HuH-7.5 (cell line): Measurements from ENCODE around the gene TUBGCP4.

Source experiments
- DNase-seq: peaks from one replicate; pipeline ENCODE4 v3.0.0; 2011; ENCODE audit warnings: low spot score

TUBGCP4 gene

DNA sequence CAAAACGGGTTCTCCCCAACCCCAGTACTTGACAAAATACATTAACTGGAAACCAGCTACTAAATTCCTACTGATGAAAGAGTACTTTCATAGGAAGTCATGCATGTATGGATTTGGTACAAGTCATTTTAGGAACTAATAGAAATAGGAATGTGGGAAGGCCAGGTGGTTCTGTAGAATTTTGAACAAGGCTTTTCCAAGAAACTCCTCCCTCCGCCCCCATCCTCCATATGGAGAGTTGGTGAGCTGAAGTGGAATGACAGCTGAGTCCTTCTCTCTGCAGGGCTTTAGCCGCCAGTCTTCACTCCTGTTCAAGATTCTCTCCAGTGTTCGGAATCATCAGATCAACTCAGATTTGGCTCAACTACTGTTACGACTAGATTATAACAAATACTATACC, 33.2 kb downstream of the TUBGCP4 start:
- DNase-seq = no peak

DNA sequence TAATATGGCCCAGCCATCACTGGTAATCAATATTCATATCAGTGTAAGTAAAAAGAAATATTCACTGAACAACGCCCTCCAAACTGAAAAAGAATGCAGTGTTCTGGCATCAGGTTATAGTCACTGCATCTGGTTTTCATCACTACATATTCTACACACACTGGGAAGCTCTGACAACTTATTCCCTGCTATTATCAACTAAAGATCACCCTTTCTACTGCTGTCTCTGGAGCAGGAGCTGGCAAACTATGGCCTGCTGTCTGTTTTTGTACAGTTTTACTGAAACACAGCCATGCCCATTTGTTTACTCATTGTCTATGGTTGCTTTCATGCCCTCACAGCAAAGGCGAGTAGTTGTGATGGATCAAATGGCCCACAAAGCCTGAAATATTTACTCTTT, 35.3 kb downstream of the TUBGCP4 start:
- no peak for DNase-seq

DNA sequence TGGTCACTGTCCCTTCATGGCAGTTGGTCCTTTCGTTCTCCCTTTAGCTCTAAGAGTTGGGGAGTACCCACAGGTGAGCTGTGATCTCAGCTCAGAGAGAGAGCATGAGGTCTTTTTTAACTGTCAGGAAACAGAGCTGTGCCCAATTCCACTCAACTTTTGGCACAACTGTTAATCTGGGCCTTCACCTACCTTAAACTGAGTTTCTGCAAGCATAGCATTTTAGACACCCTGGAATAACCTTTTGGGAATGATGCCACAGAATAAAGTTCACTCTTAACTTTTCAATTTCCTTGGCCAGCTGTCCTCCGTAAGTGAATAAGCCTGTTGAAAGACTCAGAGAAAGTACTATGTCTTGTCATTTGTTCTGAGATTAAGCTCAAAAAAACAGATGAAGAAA, 35.9 kb downstream of the TUBGCP4 start:
- DNase-seq = no peak

DNA sequence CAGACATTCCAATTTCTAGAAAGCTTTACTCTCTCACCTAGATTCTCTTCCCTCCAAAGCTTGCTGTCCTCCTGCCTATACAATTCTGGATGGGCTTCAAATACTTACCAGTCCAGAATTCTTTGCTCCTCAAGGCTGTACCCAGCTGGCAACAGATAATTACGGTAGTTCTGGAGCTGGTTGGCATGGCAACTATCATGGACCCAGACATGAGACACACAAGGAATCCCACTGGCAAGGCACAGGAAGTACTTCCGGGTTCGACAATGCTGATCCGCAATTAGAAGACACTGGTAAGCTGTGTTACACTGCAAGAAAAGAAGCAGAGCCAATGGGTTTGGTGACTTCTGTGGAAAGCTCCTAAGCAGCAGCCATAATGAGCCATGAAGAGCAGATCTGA, 37.9 kb downstream of the TUBGCP4 start:
- no peak for DNase-seq

DNA sequence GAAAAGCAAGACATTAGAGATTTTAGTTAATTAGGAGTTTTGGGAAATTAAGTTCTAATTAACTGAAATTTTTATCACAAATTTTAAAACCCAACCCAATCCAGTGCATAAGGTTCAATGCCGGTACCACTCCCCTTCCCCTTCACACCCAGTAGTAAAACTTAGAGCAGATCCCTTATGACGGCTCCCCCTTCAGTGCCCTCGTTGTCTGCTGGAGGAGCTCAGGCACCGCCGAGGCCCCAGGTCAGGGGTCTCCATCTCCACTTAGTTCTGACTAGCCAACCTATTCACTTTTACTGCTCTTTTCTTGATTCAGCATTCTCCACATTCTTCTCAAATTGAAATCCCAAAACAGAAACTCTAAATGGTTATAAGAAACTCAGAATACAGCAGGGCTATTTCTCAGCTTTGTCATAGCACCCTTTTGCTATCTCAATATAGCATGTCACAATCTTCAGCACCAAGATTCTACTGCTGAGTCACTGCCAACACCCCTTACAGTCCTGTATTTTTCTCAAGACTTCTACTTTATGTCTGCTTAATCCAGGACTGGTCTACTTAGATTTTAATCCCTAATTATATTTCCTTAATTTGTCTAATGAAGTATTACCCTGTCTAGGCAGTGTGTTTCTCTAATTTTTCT, 39.8 kb downstream of the TUBGCP4 start:
- no peak for DNase-seq

DNA sequence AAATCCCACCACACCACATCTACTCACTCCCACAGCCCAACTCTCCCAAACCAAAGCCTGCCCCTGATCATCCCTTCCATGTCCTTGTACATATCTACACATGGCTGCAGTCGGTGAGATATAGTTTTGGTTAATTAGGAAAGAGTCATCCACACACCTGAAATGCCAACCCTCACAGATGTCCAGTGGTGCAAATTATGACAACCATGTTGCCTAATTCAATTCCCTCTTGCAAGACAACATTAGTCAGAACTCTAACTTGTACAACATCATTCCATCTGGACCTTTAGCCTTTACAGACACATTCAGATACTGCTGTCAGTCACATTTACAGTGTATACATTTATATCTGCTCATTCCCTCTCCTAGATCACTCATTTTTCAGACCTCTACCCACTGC, 41.2 kb downstream of the TUBGCP4 start:
- no peak for DNase-seq

DNA sequence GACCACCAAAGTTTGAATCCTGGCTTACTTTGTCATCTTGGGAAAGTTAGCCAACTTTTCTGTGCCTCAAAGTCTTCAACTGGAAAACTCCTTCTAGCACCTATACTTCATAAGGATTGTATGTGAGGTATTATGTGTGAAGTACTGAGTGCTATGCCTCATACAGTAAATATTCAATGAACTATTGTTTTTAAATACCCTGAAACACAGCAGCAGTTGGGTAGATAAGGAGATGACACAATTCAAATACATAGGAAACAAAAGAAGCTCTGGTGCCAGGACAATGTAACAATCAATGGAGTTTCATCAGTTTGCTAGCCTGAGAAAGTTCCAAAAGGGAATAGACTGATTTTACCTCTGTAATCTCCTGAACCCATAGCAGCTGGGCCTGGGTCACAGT, 43.3 kb downstream of the TUBGCP4 start:
- no peak for DNase-seq

DNA sequence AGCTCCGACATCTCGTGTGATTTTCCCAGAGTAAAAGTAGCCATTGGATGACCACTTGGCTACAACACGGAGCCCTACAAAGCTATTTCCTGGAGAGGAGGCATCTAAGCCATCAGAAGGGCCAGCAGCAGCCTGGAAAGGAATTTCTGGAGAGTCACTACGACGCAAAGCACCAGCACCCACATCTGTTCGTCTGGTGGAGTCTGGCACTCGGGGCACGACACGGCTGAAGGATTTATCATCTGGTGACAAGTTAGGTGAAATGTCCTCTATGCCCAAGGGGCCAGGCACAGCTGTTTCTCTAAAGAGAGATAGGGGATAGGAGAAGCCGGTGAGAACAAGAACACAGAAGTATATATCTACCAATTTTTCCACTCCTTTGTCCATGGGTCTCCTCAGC, 49.5 kb downstream of the TUBGCP4 start:
- no peak for DNase-seq

DNA sequence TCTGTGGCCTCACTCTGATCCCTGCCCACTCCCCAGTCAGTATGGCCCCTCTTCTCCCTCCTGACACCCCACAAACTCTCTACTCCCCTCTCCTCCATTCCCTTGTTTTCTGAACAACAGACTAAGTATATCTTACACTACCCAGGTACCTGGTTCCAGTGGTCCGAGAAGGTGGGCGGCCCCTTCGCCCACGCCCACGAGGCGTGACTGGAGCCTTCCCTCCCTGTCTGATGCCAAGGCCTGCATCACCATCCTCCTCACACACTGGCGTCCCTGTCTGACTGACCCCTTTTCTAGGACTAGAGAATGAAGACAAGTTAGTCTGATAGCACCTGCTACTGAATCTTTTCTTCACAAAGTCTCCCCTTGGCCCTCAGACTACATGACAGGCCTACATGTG, 50.0 kb downstream of the TUBGCP4 start:
- DNase-seq = no peak

DNA sequence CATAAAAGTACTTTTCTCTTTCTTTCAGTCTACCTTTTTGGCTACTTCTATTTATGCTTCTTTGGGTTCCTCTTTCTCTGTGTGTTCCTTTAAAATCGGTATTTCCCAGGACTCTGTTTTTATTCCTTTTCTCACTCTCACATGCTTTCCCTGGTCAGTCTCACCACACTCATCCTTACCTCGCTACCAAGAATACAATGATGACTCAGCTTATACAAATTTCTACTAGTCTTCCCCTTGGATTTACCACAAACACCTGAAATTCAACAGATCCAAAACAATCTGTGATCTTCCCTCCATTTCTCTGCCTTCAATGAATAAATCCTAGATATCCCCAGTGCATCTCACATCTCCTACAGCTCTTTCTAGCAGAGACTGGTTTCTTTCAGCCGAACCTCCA, 52.9 kb downstream of the TUBGCP4 start:
- DNase-seq = no peak

DNA sequence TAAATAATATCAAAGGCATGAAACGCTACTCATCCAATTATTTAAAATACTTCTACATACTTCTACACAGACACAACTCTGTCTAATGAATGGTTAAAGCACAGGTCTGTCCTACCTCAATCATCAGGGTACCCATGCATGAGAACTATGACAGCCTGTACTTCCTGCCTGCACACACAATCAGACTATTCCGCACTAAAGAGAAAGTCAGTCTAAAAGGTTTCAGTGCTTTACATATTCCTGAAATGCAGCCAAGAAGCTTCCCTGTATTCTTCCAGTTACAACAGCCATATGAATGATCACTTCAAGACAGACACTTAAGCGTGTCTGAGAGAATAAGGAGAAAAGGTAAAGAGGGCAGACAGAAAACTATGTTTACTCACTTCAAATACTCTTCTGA, 58.8 kb downstream of the TUBGCP4 start:
- no peak for DNase-seq

DNA sequence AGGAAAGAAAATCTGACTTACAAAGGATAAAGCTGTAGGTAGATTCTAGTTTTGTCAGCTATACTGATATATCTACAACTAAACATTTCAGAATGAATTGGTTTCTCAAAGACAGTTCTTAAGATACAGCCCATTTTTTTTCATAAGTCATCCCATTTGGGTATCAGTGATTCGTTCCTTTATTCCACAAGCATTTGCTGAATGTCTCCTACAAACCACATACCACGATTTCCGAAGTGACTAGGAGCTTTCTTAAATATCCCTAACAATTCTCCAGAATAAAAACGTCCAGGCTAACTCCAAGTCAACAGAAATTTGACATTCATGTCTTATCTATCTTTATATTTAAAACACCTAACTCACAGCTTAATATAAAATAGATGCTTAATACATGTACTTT, 62.3 kb downstream of the TUBGCP4 start:
- no peak for DNase-seq

DNA sequence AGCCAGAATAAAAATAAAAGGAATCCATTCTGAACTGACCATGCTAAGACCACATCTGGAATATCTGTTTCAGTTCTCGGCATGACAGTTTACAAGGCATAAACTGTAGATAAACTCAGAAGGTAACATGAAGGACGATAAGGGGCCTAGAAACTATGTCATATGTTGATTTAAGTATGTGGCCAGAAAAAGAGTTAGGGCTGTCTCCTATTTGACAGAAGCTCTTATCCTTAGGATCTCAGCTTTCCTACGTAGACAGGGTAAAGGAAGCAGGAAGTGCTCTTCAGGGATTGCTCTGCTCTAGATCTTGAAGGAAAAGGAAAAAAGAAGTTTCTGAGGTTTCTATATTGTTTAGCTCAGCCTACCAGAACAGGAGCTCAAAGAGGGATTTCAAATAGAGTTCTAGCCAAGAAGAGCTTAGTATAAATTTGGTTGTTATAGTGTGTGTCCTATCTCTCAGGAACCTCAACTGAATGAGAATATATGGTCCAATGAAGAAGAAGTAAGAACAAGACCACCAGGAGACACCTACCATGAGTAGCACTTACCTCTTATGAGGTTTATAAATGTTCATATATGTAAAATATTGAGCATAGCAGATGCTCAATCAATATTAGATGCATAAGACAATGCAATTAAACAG, 62.9 kb downstream of the TUBGCP4 start:
- no peak for DNase-seq

DNA sequence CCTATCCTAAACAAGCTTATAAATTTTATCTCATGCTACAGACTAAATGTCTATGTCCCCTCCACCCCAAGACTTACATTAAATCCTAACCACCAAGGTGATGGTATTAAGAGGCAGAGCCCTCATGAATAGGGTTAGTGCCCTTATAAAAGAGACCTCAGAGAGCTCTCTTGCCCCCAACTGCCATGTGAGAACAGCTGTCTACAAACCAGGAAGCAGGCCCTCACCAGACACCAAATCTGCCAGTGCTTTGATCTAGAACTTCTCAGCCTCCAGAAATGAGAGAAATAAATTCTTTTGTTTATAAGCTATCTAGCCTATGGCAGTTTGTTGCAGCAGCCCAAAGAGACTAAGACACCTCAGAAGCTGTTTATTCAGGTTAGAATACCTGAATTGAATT, 63.5 kb downstream of the TUBGCP4 start:
- DNase-seq = no peak

DNA sequence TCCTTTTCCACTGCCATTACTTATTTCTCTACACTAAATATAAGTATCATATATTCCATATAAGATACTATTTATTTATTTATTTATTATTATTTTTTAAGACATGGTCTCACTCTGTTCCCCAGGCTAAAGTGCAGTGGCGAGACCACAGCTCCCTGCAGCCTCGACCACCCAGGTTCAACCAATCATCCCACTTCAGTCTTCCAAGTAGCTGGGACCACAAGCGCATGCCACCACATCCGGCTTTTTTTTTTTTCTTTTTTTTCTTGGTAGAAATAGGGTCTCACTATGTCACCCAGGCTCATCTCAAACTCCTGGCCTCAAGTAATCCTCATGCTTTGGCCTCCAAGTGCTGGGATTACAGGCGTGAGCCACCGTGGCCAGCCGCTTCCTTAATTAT, 65.5 kb downstream of the TUBGCP4 start:
- no peak for DNase-seq

DNA sequence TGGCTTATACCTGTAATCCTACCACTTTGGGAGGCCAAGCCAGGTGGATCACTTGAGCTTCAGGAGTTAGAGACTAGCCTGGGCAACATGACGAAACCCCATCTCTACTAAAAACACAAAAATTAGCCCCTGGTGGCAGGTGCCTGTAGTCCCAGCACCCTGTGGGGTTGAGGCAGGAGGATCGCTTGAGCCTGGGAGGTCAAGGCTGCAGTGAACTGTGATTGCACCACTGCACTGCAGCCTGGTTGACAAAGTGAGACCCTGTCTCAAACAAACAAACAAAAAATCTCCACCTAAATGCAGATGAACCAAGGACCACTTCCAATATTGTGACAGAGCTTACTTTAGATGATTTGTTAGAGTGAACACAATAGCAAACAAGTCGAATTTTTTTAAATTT, 68.4 kb downstream of the TUBGCP4 start:
- DNase-seq = no peak

DNA sequence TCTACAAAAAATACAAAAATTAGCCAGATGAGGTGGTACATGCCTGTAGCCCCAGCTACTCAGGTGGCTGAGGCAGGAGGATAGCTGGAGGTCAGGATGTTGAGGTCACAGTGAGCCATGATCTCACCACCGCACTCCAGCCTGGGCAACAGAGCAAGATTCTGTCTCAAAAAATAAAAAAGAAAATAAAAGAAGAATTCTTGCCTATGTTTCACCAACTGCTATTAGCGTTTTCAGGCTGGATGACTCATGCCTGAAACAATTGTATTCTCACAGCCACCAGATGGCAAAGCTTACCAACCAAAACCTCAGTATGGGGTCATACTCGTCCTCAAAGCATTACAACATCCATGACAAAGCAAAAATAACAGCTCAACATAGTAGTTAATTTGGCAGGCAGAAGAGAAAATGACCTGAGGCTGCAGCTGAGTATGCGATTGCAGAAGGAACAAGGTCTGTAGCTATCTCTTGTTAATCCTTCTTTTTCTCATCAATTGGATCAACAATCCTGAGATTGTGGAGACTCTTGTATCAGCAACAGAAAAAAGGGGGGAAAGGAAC, 69.9 kb downstream of the TUBGCP4 start:
- DNase-seq = peak; percentile 27

DNA sequence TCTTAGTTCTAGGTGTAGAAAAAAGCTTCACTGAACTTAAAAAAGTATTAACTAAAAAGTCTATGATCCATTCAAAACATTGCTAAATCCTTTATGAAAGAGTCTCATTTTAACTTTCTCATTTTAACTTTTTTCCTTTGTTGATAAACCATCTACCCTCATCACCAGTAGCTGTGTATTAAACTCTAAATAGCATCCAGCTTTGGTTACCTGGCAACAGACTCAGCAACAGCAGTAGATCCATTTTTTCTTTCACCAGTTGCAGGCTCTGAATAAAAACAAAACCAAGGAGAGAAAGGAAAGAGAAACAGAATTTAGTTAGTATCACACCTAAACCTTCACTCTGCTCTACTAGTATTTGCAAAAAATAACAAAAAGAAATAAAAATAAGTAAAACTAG, 70.4 kb downstream of the TUBGCP4 start:
- no peak for DNase-seq

DNA sequence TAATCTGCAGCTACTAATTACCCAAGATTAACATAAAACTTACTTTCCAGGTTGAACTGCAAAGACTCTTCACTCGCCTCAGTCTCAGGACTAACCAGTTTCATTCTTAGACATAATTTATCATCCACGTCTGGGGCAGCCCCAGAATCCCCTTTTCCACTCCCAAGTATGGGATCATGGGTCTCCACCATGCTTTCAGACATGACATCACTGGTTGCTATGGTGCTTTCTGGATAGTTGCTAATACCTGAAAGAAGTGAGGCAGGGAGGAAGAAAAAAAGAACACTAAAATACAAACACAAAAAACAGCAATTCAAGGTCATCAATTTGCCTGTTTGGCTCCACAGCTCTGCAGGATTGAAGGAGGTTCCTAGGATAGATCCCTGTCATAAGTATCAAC, 75.4 kb downstream of the TUBGCP4 start:
- no peak for DNase-seq

DNA sequence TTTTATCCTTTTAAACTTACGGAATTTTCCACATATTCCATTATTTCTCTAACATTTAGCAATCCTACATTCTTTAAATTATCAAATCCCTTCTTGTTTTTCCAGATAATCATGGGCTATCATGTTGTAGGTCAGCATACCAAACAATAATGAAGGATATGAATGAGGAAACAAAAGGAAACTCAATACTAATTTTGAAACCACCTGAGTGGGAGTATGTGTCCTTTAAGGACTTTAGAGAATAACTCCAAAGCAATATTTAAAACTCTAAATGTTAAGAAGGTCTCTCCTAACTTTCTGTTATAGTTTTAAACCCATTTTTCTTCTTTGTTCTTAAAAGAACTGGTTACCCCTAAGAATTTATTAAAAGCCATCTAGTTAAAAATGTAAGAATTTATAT, 79.1 kb downstream of the TUBGCP4 start:
- no peak for DNase-seq
